Measurements from ENCODE around the gene ID3.

DNA sequence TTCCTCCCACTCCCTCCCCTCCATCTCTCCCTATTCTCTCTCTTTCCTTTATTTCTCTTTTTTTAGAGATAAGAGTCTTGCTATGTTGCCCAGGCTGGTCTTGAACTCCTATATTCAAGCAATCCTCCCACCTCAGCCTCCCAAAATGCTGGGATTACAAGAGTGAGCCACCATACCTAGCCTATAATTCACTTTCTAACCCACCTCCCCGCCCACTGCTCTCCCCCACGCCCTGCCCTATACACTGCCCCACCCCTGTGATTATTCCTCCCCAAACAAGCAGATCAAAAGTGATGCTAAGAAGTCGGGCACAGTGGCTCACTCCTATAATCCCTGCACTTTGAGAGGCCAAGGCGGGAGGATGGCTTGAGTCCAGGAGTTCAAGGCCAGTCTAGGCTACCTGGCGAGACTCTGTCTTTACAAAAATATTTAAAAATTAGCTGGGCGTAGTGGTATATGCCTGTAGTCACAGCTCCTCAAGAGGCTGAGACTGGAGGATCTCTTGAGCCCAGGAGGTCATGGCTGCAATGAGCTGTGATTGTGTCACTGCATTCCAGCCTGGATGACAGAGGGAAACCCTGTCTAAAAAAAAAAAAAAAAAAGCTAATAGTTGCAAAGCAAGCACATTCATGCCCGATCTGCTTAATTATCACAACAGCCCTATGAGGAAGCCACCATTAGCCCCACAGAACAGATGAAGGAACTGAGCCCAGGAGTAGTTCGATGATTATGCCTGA, 15.4 kb downstream of the ID3 start:
- no peak for TF ChIP-seq MAX (IDR thresholded peaks at IDR 0.05; ENCODE audit: insufficient read depth, insufficient read length)
- no peak for TF ChIP-seq CTCF (IDR thresholded peaks at IDR 0.05; ENCODE audit: extremely low read depth in 1 of 2, insufficient read depth in 1 of 2, low read depth in 1 of 2, low read length in 2 of 2)
- TF ChIP-seq POLR2A (IDR thresholded peaks at IDR 0.05; ENCODE audit: low read depth, low read length): no peak
- TF ChIP-seq JUN (IDR thresholded peaks at IDR 0.05; ENCODE audit: borderline replicate concordance, insufficient read depth, insufficient read length, low read depth): no peak
- no peak for TF ChIP-seq POLR2AphosphoS5 (IDR thresholded peaks at IDR 0.05; ENCODE audit: insufficient read depth, low read depth, low read length)
- no peak for TF ChIP-seq GATA2 (IDR thresholded peaks at IDR 0.05; ENCODE audit: insufficient read depth, insufficient read length, low read depth, low read length)
- TF ChIP-seq MYC (IDR thresholded peaks at IDR 0.05; ENCODE audit: low read depth, low read length): no peak
